Gastrocnemius medialis (tissue), 4 donors: Measurements from ENCODE around the gene SUMO3. TPM values are rescaled to one million over a fixed set of nuclear protein-coding genes. Genes with fewer than 3 reads are reported as not detected.

Experiments
- ATAC-seq, 2 donors: fragments of 150-250 bp; one replicate each; pipeline ENCODE4 v1.9.1; 2016
- DNase-seq, 2 donors: peaks; one replicate each; pipeline ENCODE4 v3.0.0-alpha.2; 2019
- H3K27ac ChIP-seq, 4 donors: fragments of 200-600 bp; sonication (generic); 1 replicate in 1 of 4; 2 replicates in 3 of 4; pipeline ENCODE4 v1.5.1; 2016 to 2018; ENCODE audit warnings: mild to moderate bottlenecking in 2 of 4, moderate library complexity in 1 of 4
- H3K27me3 ChIP-seq, 3 donors: fragments of 200-600 bp; sonication (generic) in 2 of 3; 1 replicate in 1 of 3; 2 replicates in 2 of 3; pipeline versions ENCODE4 v1.5.1 to v1.6.0; 2016 to 2019; ENCODE audit warnings: mild to moderate bottlenecking in 1 of 3, moderate library complexity in 1 of 3
- H3K36me3 ChIP-seq, 2 donors: fragments of 200-600 bp; sonication (generic) in 1 of 2; one replicate each; pipeline ENCODE4 v1.5.1; 2017 to 2018
- H3K4me1 ChIP-seq, 2 donors: fragments of 200-600 bp; sonication (generic) in 1 of 2; one replicate each; pipeline ENCODE4 v1.5.1; 2016 to 2017; ENCODE audit warnings: mild to moderate bottlenecking in 2 of 2
- H3K4me3 ChIP-seq, 4 donors: fragments of 200-600 bp; sonication (generic) in 3 of 4; 1 replicate in 1 of 4; 2 replicates in 3 of 4; pipeline ENCODE4 v1.5.1; 2016 to 2019; ENCODE audit warnings: mild to moderate bottlenecking in 2 of 4
- H3K9me3 ChIP-seq, 3 donors: fragments of 200-600 bp; sonication (generic) in 2 of 3; 1 replicate in 1 of 3; 2 replicates in 2 of 3; pipeline ENCODE4 v1.5.1; 2016 to 2019
- CTCF ChIP-seq, 5 experiments: fragments of 450-650 bp in 3 of 5; fragments of 200-600 bp in 2 of 5; sonication (generic) in 2 of 5; IDR thresholded peaks in 4 of 5; conservative IDR thresholded peaks in 1 of 5; 1 replicate in 4 of 5; 2 replicates in 1 of 5; pipeline ENCODE4 v1.5.1; 2016 to 2019; ENCODE audit warnings: antibody characterized with exemption in 5 of 5, mild to moderate bottlenecking in 3 of 5, moderate library complexity in 3 of 5
- POLR2A ChIP-seq, 2 donors: fragments of 450-650 bp; IDR thresholded peaks; one replicate each; pipeline ENCODE4 v1.6.1; 2017; ENCODE audit warnings: antibody characterized with exemption in 2 of 2, mild to moderate bottlenecking in 2 of 2, moderate library complexity in 2 of 2
- in situ Hi-C, 4 donors: fragments of 200-750 bp; cut with MboI; loops; one replicate each; pipeline versions ENCODE4 v1.15.0 to v1.8.0; 2017; ENCODE audit warnings: low sequenced_read_pairs in 4 of 4
- intact Hi-C: fragments of 100-400 bp; cut with DNase I; formaldehyde crosslinking; loops from one replicate; pipeline ENCODE4 v1.15.1; 2023; ENCODE audit warnings: low total_unique reads
- total RNA-seq, 4 donors: library from RNA; depleted of rRNA; stranded (reverse); fragments of >200 nt; gene quantifications; one replicate each; pipeline versions ENCODE4 v1.1.0 to v1.2.3, GENCODE V29; 2016

Gene SUMO3
- total RNA-seq, 4 donors from 2014 or later, result 49.0 to 85.9 (median 63.7) TPM

- Histone ChIP-seq H3K4me1 (peaks cover 13 to 18% of the 10 kb centered on the region in 2 donors), H3K4me3 (no peak overlapping the region), H3K9me3 (no peaks in the 10 kb centered on the region), H3K36me3 (peaks cover 0 to 35% of the 10 kb centered on the region in 2 donors), H3K27me3 (no peaks in the 10 kb centered on the region), H3K27ac (no peak overlapping the region)
- intact Hi-C loops (no loop called here), in situ Hi-C loops (loop anchor here in 2 of 4 donors (25.0 kb wide), 2 partner anchors 266 to 441 kb away; partner anchors contain the start of gene CFAP410 (in 1 of the 2))
- no peak for DNase-seq
- TF ChIP-seq POLR2A (IDR thresholded peaks at IDR 0.05) (no peak), CTCF (IDR thresholded peaks at IDR 0.05 in 4 of 5, conservative IDR thresholded peaks at IDR 0.05 in 1 of 5) (no peak)
- ATAC-seq, result no peak
These were observed 39.4 kb downstream of the SUMO3 start for GRCh38 chr21:44778499-44778911.

- H3K9me3 ChIP-seq, result no peaks in the 10 kb centered on the region
- no peaks in the 10 kb centered on the region for H3K27me3 ChIP-seq
- TF ChIP-seq POLR2A (IDR thresholded peaks at IDR 0.05), result no peak
- TF ChIP-seq CTCF (IDR thresholded peaks at IDR 0.05 in 4 of 5, conservative IDR thresholded peaks at IDR 0.05 in 1 of 5), result no peak
- no peak for ATAC-seq
- H3K4me1 ChIP-seq, result peaks cover 13 to 18% of the 10 kb centered on the region in 2 donors
- peaks cover 0 to 39% of the 10 kb centered on the region in 2 donors for H3K36me3 ChIP-seq
- no peak for DNase-seq
- in situ Hi-C loops (loop anchor here in 2 of 4 donors (25.0 kb wide), 2 partner anchors 266 to 441 kb away; partner anchors contain the start of gene CFAP410 (in 1 of the 2)), intact Hi-C loops (no loop called here)
- no peak overlapping the region for H3K27ac ChIP-seq
- H3K4me3 ChIP-seq, result no peak overlapping the region
These were observed 39.8 kb downstream of the SUMO3 start for GRCh38 chr21:44778094-44778493.

GRCh38 chr21:44774972-44775371 is 42.9 kb downstream of the SUMO3 start:
- no peak for TF ChIP-seq CTCF (IDR thresholded peaks at IDR 0.05 in 4 of 5, conservative IDR thresholded peaks at IDR 0.05 in 1 of 5)
- TF ChIP-seq POLR2A (IDR thresholded peaks at IDR 0.05), result no peak
- H3K4me1 ChIP-seq, result peaks cover 5 to 7% of the 10 kb centered on the region in 2 donors
- intact Hi-C loops (no loop called here), in situ Hi-C loops (loop anchor here in 2 of 4 donors (25.0 kb wide), 2 partner anchors 263 to 438 kb away; partner anchors contain the start of gene CFAP410 (in 1 of the 2))
- no peak for DNase-seq
- peaks cover 0 to 64% of the 10 kb centered on the region in 2 donors for H3K36me3 ChIP-seq
- H3K27me3 ChIP-seq, result no peaks in the 10 kb centered on the region
- no peak for ATAC-seq
- H3K4me3 ChIP-seq, result no peak overlapping the region
- no peaks in the 10 kb centered on the region for H3K9me3 ChIP-seq
- H3K27ac ChIP-seq, result no peak overlapping the region

- Histone ChIP-seq H3K36me3 (peaks cover 0 to 76% of the 10 kb centered on the region in 2 donors), H3K27me3 (no peaks in the 10 kb centered on the region), H3K9me3 (no peaks in the 10 kb centered on the region), H3K27ac (no peak overlapping the region), H3K4me3 (no peak overlapping the region), H3K4me1 (no peaks in the 10 kb centered on the region)
- intact Hi-C loops (no loop called here), in situ Hi-C loops (no loop called here)
- no peak for ATAC-seq
- no peak for DNase-seq
- TF ChIP-seq CTCF (IDR thresholded peaks at IDR 0.05 in 4 of 5, conservative IDR thresholded peaks at IDR 0.05 in 1 of 5), result no peak
- no peak for TF ChIP-seq POLR2A (IDR thresholded peaks at IDR 0.05)
These were observed 44.5 kb downstream of the SUMO3 start for GRCh38 chr21:44773291-44773932.
